GM21737 (cell line): ENCODE measurements around the gene ADRM1.

Source experiments
- ATAC-seq: cut with Tn5 transposase; IDR thresholded peaks from one replicate; pipeline ENCODE4 v1.9.1; 2021; ENCODE audit warnings: mild to moderate bottlenecking, moderate library complexity; ENCODE audit not compliant: unreplicated experiment

The ADRM1 gene

GRCh38 chr20:62322492-62323041, 19.8 kb downstream of the ADRM1 start:
- ATAC-seq, result no peak

GRCh38 chr20:62323146-62323979, 20.6 kb downstream of the ADRM1 start:
- no peak for ATAC-seq

GRCh38 chr20:62323980-62324906, 21.4 kb downstream of the ADRM1 start:
- no peak for ATAC-seq

- ATAC-seq, result no peak
Observed at GRCh38 chr20:62325172-62325905, 22.5 kb downstream of the ADRM1 start.

GRCh38 chr20:62326559-62326958, 23.8 kb downstream of the ADRM1 start:
- no peak for ATAC-seq

- no peak for ATAC-seq
Observed at GRCh38 chr20:62326959-62327725, 24.3 kb downstream of the ADRM1 start.

- ATAC-seq, result no peak
Observed at GRCh38 chr20:62327726-62328495, 25.1 kb downstream of the ADRM1 start.

- ATAC-seq, result no peak
Observed at GRCh38 chr20:62328684-62329388, 26.0 kb downstream of the ADRM1 start.

GRCh38 chr20:62329389-62330377, 26.9 kb downstream of the ADRM1 start:
- no peak for ATAC-seq

- no peak for ATAC-seq
Observed at GRCh38 chr20:62330576-62331317, 27.9 kb downstream of the ADRM1 start.

GRCh38 chr20:62331347-62331746, 28.6 kb downstream of the ADRM1 start:
- ATAC-seq, result no peak

GRCh38 chr20:62332421-62332820, 29.6 kb downstream of the ADRM1 start:
- no peak for ATAC-seq

- no peak for ATAC-seq
Observed at GRCh38 chr20:62332989-62333819, 30.4 kb downstream of the ADRM1 start.

GRCh38 chr20:62333820-62334595, 31.2 kb downstream of the ADRM1 start:
- no peak for ATAC-seq

GRCh38 chr20:62334881-62335280, 32.1 kb downstream of the ADRM1 start:
- no peak for ATAC-seq
